HepG2 (cell line): Measurements from ENCODE around the gene RNF13. TPM values are rescaled to one million over a fixed set of nuclear protein-coding genes. Genes with fewer than 3 reads are reported as not detected.

ENCODE experiments used
- ERF ChIP-seq: IDR thresholded peaks from 2 replicates; pipeline ENCODE4 v1.6.1; 2018; ENCODE audit warnings: missing biosample characterization, missing genetic modification reagents
- JARID2 ChIP-seq: sonication (generic); formaldehyde crosslinking; IDR thresholded peaks from 2 replicates; pipeline ENCODE4 v1.8.1; 2023; ENCODE audit warnings: missing genetic modification reagents, inconsistent platforms; ENCODE audit not compliant: insufficient replicate concordance
- MATR3 ChIP-seq: sonication (generic); formaldehyde crosslinking; IDR thresholded peaks from 2 replicates; pipeline ENCODE4 v1.4.0; 2020; ENCODE audit warnings: missing genetic modification reagents
- MED1 ChIP-seq: sonication (generic); formaldehyde crosslinking; IDR thresholded peaks from 2 replicates; pipeline ENCODE4 v1.4.0; 2020; ENCODE audit warnings: missing genetic modification reagents
- MIER2 ChIP-seq: IDR thresholded peaks from 2 replicates; pipeline ENCODE4 v1.6.1; 2016; ENCODE audit warnings: missing biosample characterization, missing genetic modification reagents
- NR2C2 ChIP-seq: sonication (generic); formaldehyde crosslinking; IDR thresholded peaks from 2 replicates; pipeline ENCODE4 v1.4.0; 2020; ENCODE audit warnings: missing genetic modification reagents, mild to moderate bottlenecking, moderate library complexity, borderline replicate concordance
- PHF21A ChIP-seq: sonication (generic); formaldehyde crosslinking; IDR thresholded peaks from 2 replicates; pipeline ENCODE4 v1.5.0; 2020; ENCODE audit warnings: mild to moderate bottlenecking, missing genetic modification reagents
- RAD21 ChIP-seq: fragments of 450-650 bp; formaldehyde crosslinking; IDR thresholded peaks from 2 replicates; pipeline ENCODE4 v1.5.0; 2020; ENCODE audit warnings: mild to moderate bottlenecking
- TFDP1 ChIP-seq: IDR thresholded peaks from 2 replicates; pipeline ENCODE4 v1.6.1; 2016; ENCODE audit warnings: missing compliant biosample characterization, missing genetic modification reagents, borderline replicate concordance
- ZBTB39 ChIP-seq: sonication (generic); formaldehyde crosslinking; IDR thresholded peaks from 2 replicates; pipeline ENCODE4 v1.5.0; 2020; ENCODE audit warnings: missing genetic modification reagents
- ZHX2 ChIP-seq, 2 experiments: sonication (generic) in 1 of 2; formaldehyde crosslinking in 1 of 2; IDR thresholded peaks; 2 replicates each; pipeline versions ENCODE4 v1.6.1 to v1.9.0; 2014 to 2022; ENCODE audit warnings: antibody characterized with exemption in 1 of 2, borderline replicate concordance in 1 of 2, inconsistent platforms in 1 of 2, low read depth in 1 of 2, missing genetic modification reagents in 1 of 2
- ZNF138 ChIP-seq: sonication (generic); formaldehyde crosslinking; IDR thresholded peaks from 2 replicates; pipeline ENCODE4 v1.5.0; 2020; ENCODE audit warnings: mild to moderate bottlenecking, low read depth, missing genetic modification reagents
- ZNF205 ChIP-seq: IDR thresholded peaks from 2 replicates; pipeline ENCODE4 v1.6.1; 2018; ENCODE audit warnings: missing biosample characterization, missing genetic modification reagents
- ZNF281 ChIP-seq: sonication (generic); formaldehyde crosslinking; IDR thresholded peaks from 2 replicates; pipeline ENCODE4 v1.4.0; 2020; ENCODE audit warnings: missing genetic modification reagents, borderline replicate concordance
- ZNF367 ChIP-seq: sonication (generic); formaldehyde crosslinking; IDR thresholded peaks from 2 replicates; pipeline ENCODE4 v1.4.0; 2020; ENCODE audit warnings: missing genetic modification reagents, borderline replicate concordance
- polyA plus RNA-seq, 8 experiments: library from polyadenylated mRNA; depleted of rRNA in 3 of 8; stranded (reverse) in 7 of 8; unstranded in 1 of 8; fragments of >200 nt; fragmentation: Illumina TruSeq in 4 of 8; extraction: Trizol in 4 of 8; gene quantifications; 2 replicates each; pipeline versions ENCODE4 v1.2.1 to v1.2.3, GENCODE V29; 2011 to 2016; ENCODE audit warnings: low read depth in 4 of 8, missing spikeins in 1 of 8, mixed read lengths in 1 of 8; ENCODE audit not compliant: insufficient read depth in 1 of 8
- total RNA-seq, 5 experiments: library from RNA; depleted of rRNA; stranded (reverse); fragments of >200 nt; fragmentation: Illumina TruSeq; extraction: Trizol; gene quantifications; 2 replicates each; pipeline ENCODE4 v1.2.3, GENCODE V29; 2016; ENCODE audit warnings: low read depth in 1 of 5

RNF13 gene
- total and polyA plus RNA-seq, 2 of the 13 experiments (the other 11 are each of a cell fraction or from before 2014, with no cell fraction given) = 39.8 to 46.0 TPM

GRCh38 chr3:149843502-149843901 is 30.5 kb downstream of the RNF13 start (continued):
- TF ChIP-seq TFDP1 (CRISPR knock-in tag) = no peak
- TF ChIP-seq ZNF205 = no peak
- 0 out of 2 replicates have a peak, but pooled peaks have one; percentile 31 for TF ChIP-seq MIER2
- TF ChIP-seq PHF21A (CRISPR knock-in tag) = no peak
- no peak for TF ChIP-seq MATR3 (CRISPR knock-in tag)
- TF ChIP-seq ZNF367 (CRISPR knock-in tag) = no peak
- TF ChIP-seq NR2C2 (CRISPR knock-in tag) = no peak
- peak; percentile 69 for TF ChIP-seq MED1 (CRISPR knock-in tag)
- no peak for TF ChIP-seq ZNF281 (CRISPR knock-in tag)
- no peak for TF ChIP-seq ZHX2 (IDR thresholded peaks at IDR 0.05; ENCODE audit: low read depth)
- no peak for TF ChIP-seq ZHX2 (CRISPR knock-in tag; IDR thresholded peaks at IDR 0.05; ENCODE audit: borderline replicate concordance)
- no peak for TF ChIP-seq RAD21 (CRISPR knock-in tag)
- TF ChIP-seq ERF (CRISPR knock-in tag) = peak; percentile 61; the same call in 1 of the 2 replicates
- no peak for TF ChIP-seq JARID2
- no peak for TF ChIP-seq ZNF138 (CRISPR knock-in tag)
- no peak for TF ChIP-seq ZBTB39
